ENCODE measurements around the gene MRPL27. TPM values are rescaled to one million over a fixed set of nuclear protein-coding genes. Genes with fewer than 3 reads are reported as not detected.
"Not testable (repeated sequence)": the region's sequence is repeated elsewhere in the genome, so short reads cannot be mapped to it uniquely, and the experiment has no call there.

MRPL27 gene
- total and polyA plus RNA-seq, 12 donors: 75.0 to 287 (median 96.6) TPM

DNA sequence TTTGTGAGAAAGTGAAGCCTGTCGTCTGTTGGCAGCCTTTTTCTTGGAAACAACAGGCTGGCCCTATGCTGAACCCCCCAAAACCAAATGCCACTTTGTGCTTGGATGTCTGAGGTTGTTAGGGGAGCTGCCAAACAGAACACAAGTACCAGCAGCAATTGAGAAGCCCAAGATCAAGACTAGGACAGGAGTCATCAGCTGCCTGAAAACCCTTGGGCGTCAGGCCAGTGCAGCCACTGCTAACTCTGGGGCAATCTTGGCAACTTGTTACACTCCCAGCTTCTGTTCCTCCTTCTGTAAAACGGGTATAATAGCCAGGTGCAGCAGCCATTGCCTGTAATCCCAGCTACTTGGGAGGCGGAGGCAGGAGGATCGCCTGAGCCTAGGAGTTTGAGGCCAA is 33.6 kb upstream of the MRPL27 start:
- H3K27ac ChIP-seq: no peak overlapping the region
- no peaks in the 10 kb centered on the region for H3K27me3 ChIP-seq
- no peak for DNase-seq
- H3K4me3 ChIP-seq: no peak overlapping the region
- intact Hi-C loops (cut with DNase I): no loop called here
- 74 to 77% (median 75%) methylated on average over 5 of the region's 5 CpGs for WGBS, 4 donors
- H3K36me3 ChIP-seq (replicated peaks in 1 of 2): no peaks in the 10 kb centered on the region
- no peaks in the 10 kb centered on the region for H3K9me3 ChIP-seq (replicated peaks in 1 of 3)
- peaks cover 5% of the 10 kb centered on the region in 2 donors for H3K4me1 ChIP-seq (replicated peaks in 1 of 2)
- no peak for TF ChIP-seq CTCF (IDR thresholded peaks at IDR 0.05)
- no peak for TF ChIP-seq POLR2A (IDR thresholded peaks at IDR 0.05)

DNA sequence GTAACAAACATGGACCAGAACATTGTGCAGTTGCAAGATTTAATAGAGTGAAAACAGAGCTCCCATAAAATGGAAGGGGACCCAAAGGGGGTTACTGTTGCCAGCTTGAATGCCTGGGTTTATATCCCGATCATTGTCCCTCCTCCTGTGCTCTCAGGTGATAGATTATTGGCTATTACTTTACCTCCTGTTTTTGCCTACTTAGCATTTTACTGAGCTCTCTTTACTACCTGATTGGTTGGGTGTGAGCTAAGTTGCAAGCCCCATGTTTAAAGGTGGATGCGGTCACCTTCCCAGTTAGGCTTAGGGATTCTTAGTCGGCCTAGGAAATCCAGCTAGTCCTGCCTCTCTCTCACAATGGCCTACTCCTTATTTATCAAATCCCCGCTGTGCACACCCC is 32.4 kb upstream of the MRPL27 start:
- H3K27ac ChIP-seq; H3K9me3 ChIP-seq (replicated peaks in 1 of 3); H3K4me3 ChIP-seq; H3K36me3 ChIP-seq (replicated peaks in 1 of 2); DNase-seq; intact Hi-C loops (cut with DNase I); H3K27me3 ChIP-seq; H3K4me1 ChIP-seq (replicated peaks in 1 of 2): not testable (repeated sequence)
- 86 to 89% (median 88%) methylated on average over 4 of the region's 4 CpGs for WGBS, 4 donors

GRCh38 chr17:50399591-50399990 is 26.6 kb upstream of the MRPL27 start:
- H3K9me3 ChIP-seq (replicated peaks in 1 of 3); H3K27me3 ChIP-seq; H3K4me3 ChIP-seq; DNase-seq; H3K36me3 ChIP-seq (replicated peaks in 1 of 2); H3K27ac ChIP-seq: not testable (repeated sequence)
- H3K4me1 ChIP-seq (replicated peaks in 1 of 2): peaks cover 20 to 28% of the 10 kb centered on the region in 2 donors
- 92 to 100% (median 94%) methylated on average over 8 of the region's 8 CpGs for WGBS, 4 donors
- intact Hi-C loops (cut with DNase I): loop anchor here in 1 of 2 donors (5.0 kb wide), 1 partner anchor 37 kb away; no protein-coding TSS in a partner anchor

- not testable (repeated sequence) for H3K9me3 ChIP-seq (replicated peaks in 1 of 3); H3K4me3 ChIP-seq; H3K27me3 ChIP-seq; H3K27ac ChIP-seq; DNase-seq
- peaks cover 0 to 11% of the 10 kb centered on the region in 2 donors for H3K36me3 ChIP-seq (replicated peaks in 1 of 2)
- WGBS, 4 donors: 92 to 97% (median 94%) methylated on average over 3 of the region's 3 CpGs
- intact Hi-C loops (cut with DNase I): loop anchor here in 1 of 2 donors (5.0 kb wide), 1 partner anchor 36 kb away; no protein-coding TSS in a partner anchor
- peaks cover 20 to 33% of the 10 kb centered on the region in 2 donors for H3K4me1 ChIP-seq (replicated peaks in 1 of 2)
Observed at GRCh38 chr17:50398672-50399071, 25.7 kb upstream of the MRPL27 start.

GRCh38 chr17:50397919-50398285 is 24.9 kb upstream of the MRPL27 start:
- H3K9me3 ChIP-seq (replicated peaks in 1 of 3): no peaks in the 10 kb centered on the region
- peak overlapping the region in 3 of 5 donors; percentile 91 to 97 (median 96) for H3K27ac ChIP-seq
- no peaks in the 10 kb centered on the region for H3K27me3 ChIP-seq
- intact Hi-C loops (cut with DNase I): loop anchor here in 1 of 2 donors (5.0 kb wide), 1 partner anchor 36 kb away; no protein-coding TSS in a partner anchor
- peak overlapping the region in 1 of 4 donors; percentile 90 for H3K4me3 ChIP-seq
- WGBS, 4 donors: 58 to 62% (median 60%) methylated on average over 9 of the region's 9 CpGs
- no peak for TF ChIP-seq POLR2A (IDR thresholded peaks at IDR 0.05)
- TF ChIP-seq CTCF (IDR thresholded peaks at IDR 0.05): no peak
- peaks cover 0 to 19% of the 10 kb centered on the region in 2 donors for H3K36me3 ChIP-seq (replicated peaks in 1 of 2)
- H3K4me1 ChIP-seq (replicated peaks in 1 of 2): peaks cover 20 to 33% of the 10 kb centered on the region in 2 donors
- DNase-seq: no peak

Data from adrenal gland (tissue), 12 donors.